H1 (cell line): ENCODE measurements around the gene SCRN1. TPM values are rescaled to one million over a fixed set of nuclear protein-coding genes. Genes with fewer than 3 reads are reported as not detected.

ENCODE experiments used
- CTCF ChIA-PET: fragments of 300-600 bp; sonication (Branson Sonifier 250); formaldehyde crosslinking; loops from one replicate; lab custom pipeline; 2021; ENCODE audit not compliant: partially characterized antibody; lab: Charles Lee
- POLR2A ChIA-PET: fragments of 300-600 bp; sonication (Branson Sonifier 250); formaldehyde crosslinking; loops from one replicate; lab custom pipeline; 2021; ENCODE audit warnings: inconsistent platforms; ENCODE audit not compliant: partially characterized antibody; lab: Charles Lee
- DNase-seq, 2 experiments: peaks; one replicate each; pipeline versions ENCODE4 v3.0.0 to v3.0.0-alpha.2; 2010 to 2022; ENCODE audit warnings: low spot score in 2 of 2, low read depth in 1 of 2, mixed read lengths in 1 of 2
- FAIRE-seq: peaks from 2 replicates; lab custom pipeline; 2011; peaks lifted over from hg19 to GRCh38; lab: Jason Lieb, UNC
- H2AFZ ChIP-seq: 2 replicates; pipeline ENCODE4 v1.8.1; 2012; ENCODE audit warnings: low read length, inconsistent platforms
- H2AK5ac ChIP-seq: 2 replicates; pipeline ENCODE4 v1.6.1; 2013; ENCODE audit warnings: low read depth, low read length
- H2BK120ac ChIP-seq: replicated peaks from 2 replicates; pipeline ENCODE3; 2013; ENCODE audit warnings: low read depth, low read length, inconsistent platforms
- H2BK12ac ChIP-seq: 2 replicates; pipeline ENCODE4 v1.6.1; 2013; ENCODE audit warnings: low read depth, low read length
- H2BK15ac ChIP-seq: 2 replicates; pipeline ENCODE4 v1.6.1; 2013; ENCODE audit warnings: low read length
- H2BK20ac ChIP-seq: 2 replicates; pipeline ENCODE4 v1.6.1; 2013; ENCODE audit warnings: low read length
- H2BK5ac ChIP-seq: 2 replicates; pipeline ENCODE4 v1.6.1; 2013; ENCODE audit warnings: low read depth, low read length
- H3K14ac ChIP-seq: 2 replicates; pipeline ENCODE4 v1.6.1; 2013; ENCODE audit warnings: inconsistent platforms; ENCODE audit not compliant: insufficient read length
- H3K18ac ChIP-seq: 2 replicates; pipeline ENCODE4 v1.6.1; 2013; ENCODE audit warnings: low read length; ENCODE audit errors: extremely low read depth
- H3K23ac ChIP-seq: 2 replicates; pipeline ENCODE4 v1.6.1; 2013; ENCODE audit warnings: inconsistent platforms; ENCODE audit not compliant: insufficient read length
- H3K23me2 ChIP-seq: 2 replicates; pipeline ENCODE4 v1.6.1; 2013; ENCODE audit warnings: low read depth, low read length
- H3K27ac ChIP-seq: 2 replicates; pipeline ENCODE4 v1.6.1; 2011; ENCODE audit warnings: low read depth, low read length, inconsistent platforms
- H3K27me3 ChIP-seq, 4 experiments: replicated peaks in 1 of 4; 1 replicate in 1 of 4; 2 replicates in 3 of 4; pipeline versions ENCODE4 v1.6.1 to v1.8.1; 2011 to 2013; ENCODE audit warnings: low read length in 3 of 4, mild to moderate bottlenecking in 3 of 4, inconsistent platforms in 2 of 4, mixed read lengths in 2 of 4, moderate library complexity in 1 of 4; ENCODE audit not compliant: control insufficient read depth in 3 of 4, insufficient read depth in 3 of 4; ENCODE audit errors: extremely low read depth in 1 of 4
- H3K36me3 ChIP-seq, 4 experiments: 2 replicates each; pipeline versions ENCODE4 v1.6.1 to v1.8.1; 2011 to 2013; ENCODE audit warnings: mild to moderate bottlenecking in 4 of 4, low read length in 3 of 4, moderate library complexity in 2 of 4, control low read depth in 1 of 4, inconsistent platforms in 1 of 4; ENCODE audit not compliant: insufficient read depth in 4 of 4, control insufficient read depth in 2 of 4
- H3K4ac ChIP-seq: replicated peaks from 2 replicates; pipeline ENCODE3; 2013; ENCODE audit warnings: low read length, low read depth, mixed read lengths, inconsistent platforms; ENCODE audit not compliant: insufficient read length
- H3K4me1 ChIP-seq, 4 experiments: replicated peaks in 1 of 4; 1 replicate in 1 of 4; 2 replicates in 3 of 4; pipeline versions ENCODE4 v1.6.1 to v1.8.1; 2011 to 2013; ENCODE audit warnings: low read length in 3 of 4, inconsistent platforms in 2 of 4, mixed read lengths in 1 of 4; ENCODE audit not compliant: insufficient read depth in 4 of 4, control insufficient read depth in 3 of 4
- H3K4me2 ChIP-seq, 2 experiments: 2 replicates each; pipeline versions ENCODE4 v1.6.1 to v1.8.1; 2011 to 2013; ENCODE audit warnings: low read depth in 2 of 2, low read length in 2 of 2, control low read depth in 1 of 2, inconsistent platforms in 1 of 2, mild to moderate bottlenecking in 1 of 2; ENCODE audit not compliant: insufficient read depth in 1 of 2
- H3K4me3 ChIP-seq, 4 experiments: fragments of 200-600, 300-600 bp in 1 of 4; sonication (generic), shearing (Covaris generic), sonication (Bioruptor Twin) in 1 of 4; 2 replicates each; pipeline versions ENCODE4 v1.5.1 to v1.8.1; 2011 to 2016; ENCODE audit warnings: low read length in 4 of 4, low read depth in 3 of 4, control low read depth in 2 of 4, inconsistent platforms in 2 of 4, mild to moderate bottlenecking in 2 of 4, mixed read lengths in 1 of 4, moderate library complexity in 1 of 4; ENCODE audit not compliant: insufficient read depth in 2 of 4; ENCODE audit errors: extremely low read depth in 1 of 4
- H3K56ac ChIP-seq: replicated peaks from 2 replicates; pipeline ENCODE3; 2013; ENCODE audit warnings: low read depth, mild to moderate bottlenecking, mixed read lengths, low read length, inconsistent platforms; ENCODE audit not compliant: insufficient read length
- H3K79me1 ChIP-seq: 2 replicates; pipeline ENCODE4 v1.6.1; 2013; ENCODE audit warnings: low read depth, low read length, control low read depth
- H3K79me2 ChIP-seq, 2 experiments: 2 replicates each; pipeline versions ENCODE4 v1.6.1 to v1.8.1; 2012 to 2013; ENCODE audit warnings: low read length in 2 of 2, mild to moderate bottlenecking in 2 of 2, inconsistent platforms in 1 of 2; ENCODE audit not compliant: insufficient read depth in 2 of 2, control insufficient read depth in 1 of 2
- H3K9ac ChIP-seq, 4 experiments: replicated peaks in 1 of 4; 1 replicate in 1 of 4; 2 replicates in 3 of 4; pipeline versions ENCODE4 v1.6.1 to v1.8.1; 2011 to 2013; ENCODE audit warnings: low read depth in 3 of 4, low read length in 3 of 4, control low read depth in 2 of 4, mild to moderate bottlenecking in 2 of 4, moderate library complexity in 2 of 4, inconsistent platforms in 1 of 4; ENCODE audit errors: extremely low read depth in 1 of 4
- H3K9me3 ChIP-seq, 2 experiments: 2 replicates each; pipeline versions ENCODE4 v1.6.1 to v1.8.1; 2012 to 2013; ENCODE audit warnings: mild to moderate bottlenecking in 2 of 2, moderate library complexity in 2 of 2, control low read depth in 1 of 2, inconsistent platforms in 1 of 2, low read depth in 1 of 2, low read length in 1 of 2, mixed read lengths in 1 of 2; ENCODE audit not compliant: insufficient read depth in 2 of 2
- H4K20me1 ChIP-seq, 2 experiments: replicated peaks in 1 of 2; 2 replicates each; pipeline versions ENCODE3 to v1.8.1; 2011 to 2013; ENCODE audit warnings: inconsistent platforms in 2 of 2, low read length in 2 of 2, mild to moderate bottlenecking in 1 of 2; ENCODE audit not compliant: insufficient read depth in 2 of 2, control insufficient read depth in 1 of 2
- H4K5ac ChIP-seq: 2 replicates; pipeline ENCODE4 v1.6.1; 2013; ENCODE audit warnings: low read length, low read depth, mixed read lengths, inconsistent platforms; ENCODE audit not compliant: insufficient read length
- H4K8ac ChIP-seq: 2 replicates; pipeline ENCODE4 v1.8.0; 2013; ENCODE audit warnings: mild to moderate bottlenecking, moderate library complexity, low read length, inconsistent platforms; ENCODE audit not compliant: insufficient read depth; ENCODE audit errors: extremely low read depth
- H4K91ac ChIP-seq: replicated peaks from 2 replicates; pipeline ENCODE3; 2013; ENCODE audit warnings: low read length, mixed read lengths, inconsistent platforms; ENCODE audit not compliant: insufficient read length
- JUND ChIP-seq: IDR thresholded peaks from 2 replicates; pipeline ENCODE4 v1.6.1; 2011; ENCODE audit warnings: mild to moderate bottlenecking, improper control_type of control experiment, low read length
- KDM1A ChIP-seq: fragments of 200-600, 300-600 bp; sonication (generic); IDR thresholded peaks from 2 replicates; pipeline ENCODE4 v1.7.1; 2016; ENCODE audit warnings: mild to moderate bottlenecking, low read length, borderline replicate concordance
- TEAD4 ChIP-seq: IDR thresholded peaks from 2 replicates; pipeline ENCODE4 v1.6.1; 2012; ENCODE audit warnings: low read depth, low read length, inconsistent platforms, mixed read lengths
- YY1 ChIP-seq: IDR thresholded peaks from 2 replicates; pipeline ENCODE4 v1.6.1; 2011; ENCODE audit warnings: low read depth, mild to moderate bottlenecking, low read length
- ZNF274 ChIP-seq: IDR thresholded peaks from 2 replicates; pipeline ENCODE4 v1.7.0; 2012; ENCODE audit warnings: low read length, borderline replicate concordance; ENCODE audit errors: extremely low read depth
- WGBS, 2 experiments: shearing (Covaris generic) in 1 of 2; methylation state at CpG; one replicate each; pipeline versions ENCODE4 v1.1.6 to v1.1.7; 2013 to 2015; ENCODE audit warnings: low lambda C conversion rate in 2 of 2, mixed read lengths in 2 of 2, inconsistent platforms in 1 of 2, low coverage in 1 of 2, missing lambda C conversion rate in 1 of 2; ENCODE audit not compliant: insufficient replicate concordance in 2 of 2, insufficient coverage in 1 of 2, insufficient read length in 1 of 2; ENCODE audit errors: extremely low coverage in 1 of 2, missing lambda C conversion rate in 1 of 2; 5-methylcytosine and 5-hydroxymethylcytosine counted together
- polyA plus RNA-seq, 7 experiments: library from polyadenylated mRNA; depleted of rRNA in 3 of 7; stranded (reverse) in 5 of 7; unstranded in 2 of 7; fragments of >200 nt in 5 of 7; fragments of 200-250 nt in 2 of 7; gene quantifications; 1 replicate in 5 of 7; 2 replicates in 1 of 7; 4 replicates in 1 of 7; pipeline versions ENCODE4 v1.2.1 to v1.2.3, GENCODE V29; 2011 to 2013; ENCODE audit warnings: missing spikeins in 2 of 7, mixed read lengths in 2 of 7
- total RNA-seq: library from RNA; stranded (reverse); fragmentation: NEBNext Ultra II Directional; extraction: Animal tissue kit (Norgen Biotek cat#: 25700); gene quantifications from 2 replicates; pipeline ENCODE4 v1.2.1, GENCODE V29; 2021

SCRN1 gene
- total and polyA plus RNA-seq, 2 of the 8 experiments (the other 6 are each of a cell fraction or from before 2014, with no cell fraction given): 36.0 to 75.8 TPM

DNA sequence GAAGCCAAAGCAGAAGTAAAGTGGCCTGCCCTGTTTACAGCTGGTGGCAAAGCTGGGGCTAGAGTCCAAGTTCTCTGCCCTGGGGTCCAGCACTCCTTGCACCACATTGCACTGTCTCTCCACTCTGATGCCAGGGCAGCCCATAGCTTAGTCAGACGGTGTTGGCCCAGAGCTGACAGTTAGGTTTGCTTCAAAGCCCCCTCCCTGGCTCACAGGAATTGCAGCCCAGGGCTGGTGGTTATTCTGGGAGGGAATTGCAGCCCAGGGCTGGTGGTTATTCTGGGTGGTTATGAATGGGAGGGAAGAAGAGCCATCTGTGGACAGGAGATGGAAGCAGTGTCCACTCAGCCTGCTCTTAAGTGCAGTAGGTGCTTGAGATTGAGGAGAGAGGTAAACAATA, 88.9 kb downstream of the SCRN1 start:
- no peak overlapping the region for H3K9ac ChIP-seq
- H4K91ac ChIP-seq: no peak overlapping the region
- H3K9me3 ChIP-seq: peaks cover 0 to 6% of the 10 kb centered on the region in 2 experiments; a peak in 2 of 4 replicates
- H3K4me2 ChIP-seq: no peak overlapping the region
- no peak overlapping the region for H2BK12ac ChIP-seq
- no peak overlapping the region for H2AFZ ChIP-seq
- no peaks in the 10 kb centered on the region for H3K23me2 ChIP-seq
- H3K27ac ChIP-seq: no peak overlapping the region
- H4K5ac ChIP-seq: no peak overlapping the region
- no peak overlapping the region for H3K18ac ChIP-seq
- H3K4me1 ChIP-seq: no peaks in the 10 kb centered on the region
- no peak for FAIRE-seq
- DNase-seq: no peak
- H3K4me3 ChIP-seq: no peak overlapping the region
- no peaks in the 10 kb centered on the region for H3K27me3 ChIP-seq
- H2BK20ac ChIP-seq: no peak overlapping the region
- 90% methylated on average over 1 of the region's 1 CpG; no CpG with 5 or more reads in 1 of the 2 experiments for WGBS, 2 experiments
- ChIA-PET POLR2A (interaction anchor here (0.9 kb wide), 1 partner anchor 13 kb away, joined by 3 read pairs; no protein-coding TSS in a partner anchor), CTCF (interaction anchor here (0.6 to 1.7 kb wide), 6 partner anchors 19 to 153 kb away, joined by 3 to 5 read pairs (median 3); no protein-coding TSS in a partner anchor)
- no peak overlapping the region for H2BK120ac ChIP-seq
- no peak overlapping the region for H2AK5ac ChIP-seq
- H2BK15ac ChIP-seq: no peak overlapping the region
- no peak overlapping the region for H3K23ac ChIP-seq
- no peak overlapping the region for H3K56ac ChIP-seq
- no peak overlapping the region for H3K4ac ChIP-seq
- peaks cover 2 to 24% (median 17%) of the 10 kb centered on the region in 4 experiments; a peak in 6 of 8 replicates for H3K36me3 ChIP-seq
- H3K79me1 ChIP-seq: no peaks in the 10 kb centered on the region
- H2BK5ac ChIP-seq: no peak overlapping the region
- H4K20me1 ChIP-seq: peaks cover 0 to 1% of the 10 kb centered on the region in 2 experiments
- TF ChIP-seq JUND: no peak
- TF ChIP-seq TEAD4: no peak
- no peak for TF ChIP-seq KDM1A
- no peak for TF ChIP-seq YY1
- TF ChIP-seq ZNF274: no peak
- no peak overlapping the region for H3K14ac ChIP-seq
- no peaks in the 10 kb centered on the region for H3K79me2 ChIP-seq
- H4K8ac ChIP-seq: peak overlapping the region; percentile 57; the same call in 1 of the 2 replicates
